Measurements from ENCODE around the gene KAT5.
"Not testable (repeated sequence)": the region's sequence is repeated elsewhere in the genome, so short reads cannot be mapped to it uniquely, and the experiment has no call there.

KAT5 gene

DNA sequence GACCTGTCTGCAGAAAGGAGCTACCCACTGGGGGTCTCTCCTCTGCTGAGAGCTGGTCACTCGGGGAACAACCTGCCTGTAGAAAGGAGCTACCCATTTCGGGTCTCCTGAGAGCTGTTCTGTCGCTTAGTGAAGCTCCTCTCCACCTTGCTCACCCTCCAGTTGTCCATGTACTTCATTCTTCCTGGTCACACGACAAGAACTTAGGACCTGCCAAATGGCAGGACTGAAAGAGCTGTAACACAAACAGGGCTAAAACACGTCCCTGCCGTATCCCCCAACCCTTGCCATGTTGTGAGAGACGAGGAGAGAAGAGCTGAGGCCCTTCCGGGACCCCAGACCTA lies 32.6 kb downstream of the KAT5 start:
- no peak for DNase-seq (ENCODE audit: low spot score)

- DNase-seq (ENCODE audit: low spot score), result no peak
Measured at GRCh38 chr11:65745049-65745448, 33.0 kb downstream of the KAT5 start.

DNA sequence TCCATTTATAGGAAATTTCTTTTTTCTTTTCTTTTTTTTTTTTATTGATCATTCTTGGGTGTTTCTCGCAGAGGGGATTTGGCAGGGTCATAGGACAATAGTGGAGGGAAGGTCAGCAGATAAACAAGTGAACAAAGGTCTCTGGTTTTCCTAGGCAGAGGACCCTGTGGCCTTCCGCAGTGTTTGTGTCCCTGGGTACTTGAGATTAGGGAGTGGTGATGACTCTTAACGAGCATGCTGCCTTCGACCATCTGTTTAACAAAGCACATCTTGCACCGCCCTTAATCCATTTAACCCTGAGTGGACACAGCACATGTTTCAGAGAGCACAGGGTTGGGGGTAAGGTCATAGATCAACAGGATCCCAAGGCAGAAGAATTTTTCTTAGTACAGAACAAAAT lies 50.1 kb downstream of the KAT5 start:
- not testable (repeated sequence) for DNase-seq (ENCODE audit: low spot score)

GRCh38 chr11:65762816-65763215 lies 50.8 kb downstream of the KAT5 start:
- DNase-seq (ENCODE audit: low spot score), result not testable (repeated sequence)

DNA sequence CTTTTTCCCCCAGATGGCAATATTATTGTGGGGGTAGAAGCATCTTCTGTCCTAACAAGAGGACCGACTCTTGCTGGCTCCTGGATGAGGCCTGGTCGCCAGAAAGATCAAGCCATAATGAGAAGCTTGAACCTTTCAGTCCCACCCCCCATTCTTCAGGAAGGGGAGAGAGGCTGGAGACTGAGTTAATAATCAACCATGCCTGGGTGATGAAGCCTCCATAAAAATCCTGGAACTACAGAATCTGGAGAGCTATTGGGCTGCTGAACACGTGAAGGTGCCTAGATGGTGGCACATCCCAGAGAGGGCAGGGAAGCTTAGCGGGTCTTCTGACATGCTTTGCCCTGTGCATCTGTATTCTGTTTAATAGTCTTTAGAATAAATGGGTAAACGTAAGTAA lies 52.4 kb downstream of the KAT5 start:
- no peak for DNase-seq (ENCODE audit: low spot score)

DNA sequence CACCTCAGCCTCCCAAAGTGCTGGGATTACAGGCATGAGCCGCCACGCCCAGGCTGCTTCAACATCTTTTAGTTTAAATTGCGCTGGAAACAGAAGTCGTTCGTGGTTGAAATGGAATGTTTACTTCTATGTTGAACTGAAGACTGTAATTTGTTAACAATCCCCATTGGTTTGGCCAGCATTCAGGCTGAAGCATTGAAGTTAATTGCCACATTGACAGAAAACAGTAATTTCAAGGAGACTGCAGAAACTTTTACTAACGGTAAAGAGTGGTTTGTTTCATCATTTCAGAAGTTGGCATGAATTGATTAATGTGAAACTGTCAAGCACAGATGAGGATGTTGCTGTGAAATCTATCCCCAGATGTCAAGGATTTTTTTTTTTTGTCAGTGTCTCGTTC lies 54.5 kb downstream of the KAT5 start:
- DNase-seq (ENCODE audit: low spot score), result peak; percentile 80

DNA sequence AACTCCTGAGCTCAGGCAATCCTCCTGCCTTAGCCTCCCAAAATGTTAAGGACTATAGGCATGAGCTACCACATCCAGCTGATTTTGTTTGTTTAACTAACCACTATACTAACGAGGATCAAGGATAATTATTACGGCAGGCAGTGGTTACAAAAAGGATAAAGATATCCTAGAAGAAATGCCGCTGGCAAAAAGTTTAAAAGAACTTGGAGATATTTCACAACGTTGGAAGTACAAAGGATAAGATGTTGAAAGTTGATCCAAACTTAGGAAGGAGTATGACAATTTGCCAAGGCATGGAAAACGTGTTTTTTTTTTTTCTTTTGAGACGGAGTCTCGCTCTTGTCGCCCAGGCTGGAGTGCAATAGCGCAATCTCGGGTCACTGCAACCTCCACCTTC lies 55.4 kb downstream of the KAT5 start:
- no peak for DNase-seq (ENCODE audit: low spot score)

GRCh38 chr11:65767806-65768205 lies 55.8 kb downstream of the KAT5 start:
- DNase-seq (ENCODE audit: low spot score), result not testable (repeated sequence)

Measured in GM03348 (cell line).